OCI-M1 (cell line): Measurements from ENCODE around the gene GNG13.

Experiments
- DNase-seq: peaks from one replicate; lab custom pipeline; 2025; lab: John Stamatoyannopoulos, UW

The GNG13 gene

DNA sequence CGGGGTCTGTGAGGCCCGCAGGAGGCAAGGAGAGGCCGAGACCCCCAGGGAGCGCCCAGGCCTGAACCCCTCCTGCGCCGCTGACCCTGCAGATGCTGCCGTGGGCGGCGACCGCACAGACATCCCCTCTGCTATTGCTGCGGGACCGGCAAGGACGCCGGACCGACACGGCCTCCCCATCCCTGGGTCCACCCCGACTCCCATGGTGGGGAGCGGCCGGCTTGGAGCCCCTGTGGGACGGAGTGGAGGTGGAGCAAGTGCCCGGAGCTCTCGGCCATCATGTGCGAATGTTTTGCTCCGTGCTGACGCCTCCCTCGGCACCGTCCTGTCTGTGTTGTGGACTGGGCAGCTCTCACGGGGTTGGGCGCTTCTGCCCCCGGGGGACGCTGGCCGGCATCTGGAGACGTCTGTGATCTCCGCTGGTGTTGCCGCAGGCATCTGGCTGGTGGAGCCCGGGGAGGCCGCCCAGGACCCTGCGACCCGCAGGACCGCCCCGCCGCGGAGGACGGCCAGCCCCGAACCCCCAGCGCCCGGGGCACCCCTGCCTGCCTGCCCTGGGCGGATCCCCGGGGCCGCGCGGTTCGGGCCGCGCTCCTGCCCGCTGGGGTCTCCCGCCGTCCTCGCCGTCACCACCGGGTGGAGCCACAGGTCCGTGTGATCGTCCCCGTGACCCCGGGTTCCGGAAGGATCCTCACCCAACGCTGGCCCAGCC, 12.8 kb upstream of the GNG13 start:
- peak; percentile 4 for DNase-seq

DNA sequence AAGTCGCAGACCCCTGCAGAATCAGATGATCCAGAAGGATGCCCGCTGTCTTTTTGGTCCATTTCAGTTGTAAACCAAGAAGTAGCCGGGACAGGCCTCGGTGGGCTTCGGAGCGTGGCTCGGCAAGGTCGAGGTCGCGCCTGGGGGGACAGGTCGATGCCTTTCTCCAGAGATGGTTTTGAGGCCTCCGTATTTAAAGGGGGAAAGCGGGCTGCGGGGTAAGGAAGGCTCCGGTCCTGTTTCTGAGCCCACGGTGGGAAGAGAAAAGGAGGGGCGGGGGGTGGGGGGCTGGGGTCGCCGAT, 7.5 kb upstream of the GNG13 start:
- no peak for DNase-seq

DNA sequence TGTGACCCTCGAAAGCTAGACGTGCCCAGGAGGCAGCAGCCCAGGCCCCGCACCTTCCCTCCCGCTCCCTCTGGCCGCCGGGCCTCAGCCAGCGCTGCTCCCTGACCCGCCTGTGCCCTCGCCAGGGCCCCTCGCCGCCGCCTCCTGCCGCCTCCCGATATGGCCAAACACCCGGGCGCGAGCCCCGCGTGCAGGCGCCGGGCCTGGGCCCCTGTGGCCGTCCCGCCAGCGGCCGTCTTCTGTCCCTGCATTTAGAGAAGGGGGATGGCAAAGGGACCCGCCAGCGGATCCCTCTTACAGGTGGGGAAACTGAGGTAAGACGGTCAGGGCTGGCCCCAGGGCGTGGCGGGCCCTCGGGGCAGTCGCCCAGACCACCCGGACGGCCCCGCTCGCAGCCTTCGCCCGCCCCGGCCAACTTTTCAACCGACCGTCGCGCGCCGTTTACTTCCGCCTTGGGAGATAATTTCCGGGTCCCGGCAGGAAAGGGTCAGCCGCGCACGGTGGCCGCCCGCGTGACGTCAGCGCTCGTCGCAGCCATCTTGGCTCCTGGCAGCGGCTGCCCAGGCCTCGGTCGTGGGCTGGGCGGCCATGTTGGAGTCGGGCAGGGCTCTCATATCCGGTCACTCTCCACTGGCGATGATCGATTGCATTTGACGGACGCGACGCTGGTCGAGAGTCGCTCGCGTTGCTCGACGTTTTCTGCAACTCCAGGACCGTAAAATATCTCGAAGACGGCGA, 7.0 kb upstream of the GNG13 start:
- DNase-seq: peak; percentile 83

DNA sequence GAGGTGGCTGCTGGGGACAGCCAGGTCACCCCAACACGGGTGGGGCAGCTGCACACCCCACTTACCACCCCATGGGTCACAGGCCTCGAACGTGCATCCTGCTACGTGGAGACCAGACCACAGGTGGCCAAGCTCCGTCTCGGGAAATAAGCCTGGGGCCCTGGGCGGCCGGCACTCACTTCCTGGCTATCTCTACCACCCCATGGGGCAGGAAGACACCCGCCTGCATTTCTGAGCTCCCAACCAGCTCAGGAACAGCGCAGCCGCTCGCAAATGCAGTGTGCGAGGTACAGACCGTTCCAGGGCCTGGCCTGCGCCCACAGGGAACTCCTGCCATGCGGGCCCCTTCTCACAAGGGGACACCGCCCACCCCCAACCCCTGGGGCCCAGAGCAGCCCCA, 4.9 kb upstream of the GNG13 start:
- DNase-seq: no peak

DNA sequence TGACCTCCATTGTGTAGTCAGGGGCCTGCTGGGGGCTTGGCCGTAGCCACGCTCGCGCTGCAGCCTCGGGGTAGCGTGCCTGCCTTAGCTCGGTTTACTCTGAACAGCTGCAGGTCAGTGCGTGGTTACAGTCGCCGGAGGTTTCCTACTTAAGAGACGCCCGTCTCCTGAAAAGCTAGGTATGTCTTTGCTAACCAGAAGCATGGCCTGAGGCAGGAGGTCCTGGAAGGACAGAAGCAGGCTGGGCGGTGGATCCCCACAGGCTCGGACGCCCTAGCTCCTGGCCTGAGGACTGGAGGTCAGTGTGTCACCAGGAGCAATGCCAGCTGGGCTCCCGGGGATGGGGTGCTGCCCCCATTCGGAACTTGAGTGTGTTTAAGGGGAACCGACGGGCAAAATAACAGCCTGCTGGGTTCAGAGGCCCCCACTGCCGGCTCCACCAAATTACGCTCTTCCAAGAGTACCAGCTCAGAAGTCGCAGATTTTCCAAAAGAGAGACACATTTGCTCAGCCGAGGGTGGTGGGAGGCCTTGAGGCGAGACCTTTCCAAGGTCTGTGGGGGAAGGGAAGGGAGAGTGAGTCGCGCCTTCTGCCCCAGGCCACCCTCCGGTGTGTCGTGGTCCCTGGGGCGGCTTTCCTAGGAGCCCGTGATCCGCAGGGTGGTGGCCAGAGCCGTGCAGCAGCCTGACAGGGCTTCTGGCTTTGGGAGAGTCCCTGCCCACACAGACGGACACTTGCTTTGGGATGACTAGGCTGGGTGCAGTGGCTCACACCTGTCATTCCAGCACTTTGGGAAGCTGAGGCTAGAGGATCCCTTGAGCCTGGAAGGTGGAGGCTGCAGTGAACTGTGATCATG, 3.9 kb upstream of the GNG13 start:
- no peak for DNase-seq

DNA sequence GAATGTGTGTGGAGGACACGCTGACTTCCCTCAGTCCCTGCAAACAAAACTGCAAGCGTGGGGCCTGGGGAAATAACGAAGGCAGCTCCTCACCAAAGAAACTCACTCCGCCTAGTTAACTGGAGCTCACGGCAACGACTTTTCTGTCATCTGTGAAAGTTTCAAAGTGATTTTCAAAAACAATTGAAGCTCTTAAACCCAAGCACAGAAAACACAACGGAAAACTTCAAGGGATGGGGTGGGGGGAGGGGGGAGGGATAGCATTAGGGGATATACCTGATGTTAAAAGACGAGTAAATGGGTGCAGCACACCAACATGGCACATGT, 3.2 kb upstream of the GNG13 start:
- no peak for DNase-seq

DNA sequence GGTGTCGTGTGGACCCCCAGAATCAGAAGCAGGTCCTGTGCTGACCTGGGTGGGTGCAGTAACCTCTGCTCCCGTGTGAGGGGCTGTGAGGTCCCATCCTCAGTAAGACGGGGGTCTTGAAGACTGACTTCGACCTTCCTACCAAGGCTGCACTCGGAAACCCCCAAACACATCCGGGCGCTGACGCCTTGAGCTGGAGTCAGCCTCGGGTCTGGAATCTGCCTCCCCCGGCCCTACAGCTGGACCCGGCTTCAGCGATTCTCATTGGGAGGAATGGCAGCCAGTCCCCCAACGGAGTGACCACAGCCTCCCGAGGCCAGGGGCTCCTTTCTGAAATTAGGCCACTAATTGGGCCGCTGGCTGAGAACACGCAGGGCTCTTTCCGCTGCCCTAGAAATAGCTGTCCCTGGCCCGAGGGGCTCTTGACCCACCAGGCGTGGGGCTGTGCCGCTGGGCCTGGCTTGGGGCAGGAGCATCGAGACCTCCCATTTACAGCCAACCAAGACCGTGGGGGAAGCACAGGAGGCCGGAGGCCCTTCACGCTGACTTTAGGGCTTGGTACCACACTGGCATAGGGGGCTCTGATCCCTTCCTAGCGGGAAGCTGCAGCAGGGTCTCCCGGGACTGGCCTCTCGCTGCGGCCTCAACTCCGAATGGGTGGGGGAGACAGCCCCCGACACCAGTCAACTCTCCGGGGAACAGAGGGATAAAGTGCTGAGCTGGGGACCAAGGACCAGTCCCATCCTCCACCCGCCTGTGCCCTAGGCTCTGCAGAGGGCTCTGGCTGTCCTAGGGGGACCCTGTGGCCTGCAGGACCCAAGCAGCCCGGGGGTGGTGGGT, 2.6 kb upstream of the GNG13 start:
- no peak for DNase-seq

DNA sequence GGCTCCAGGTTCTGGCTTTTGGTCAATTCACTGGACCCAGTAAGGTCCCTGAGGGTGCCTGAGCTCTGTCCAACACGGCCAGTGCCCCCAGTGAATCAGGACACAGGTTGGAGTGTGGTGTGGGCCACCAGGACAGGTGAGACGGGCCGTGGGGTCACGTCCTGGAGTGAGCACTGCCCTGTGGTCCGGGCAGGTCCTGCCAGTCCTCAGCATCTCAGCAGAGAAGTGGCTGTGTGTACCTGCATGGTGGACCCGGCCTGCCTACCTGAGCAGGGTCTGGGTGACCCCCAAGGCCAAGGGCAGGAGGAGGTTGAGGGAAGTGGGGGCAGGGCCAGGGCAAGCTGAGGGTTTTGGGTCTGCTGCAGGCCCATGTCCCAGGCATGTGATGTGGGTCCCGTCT, 1.9 kb upstream of the GNG13 start:
- DNase-seq: no peak

DNA sequence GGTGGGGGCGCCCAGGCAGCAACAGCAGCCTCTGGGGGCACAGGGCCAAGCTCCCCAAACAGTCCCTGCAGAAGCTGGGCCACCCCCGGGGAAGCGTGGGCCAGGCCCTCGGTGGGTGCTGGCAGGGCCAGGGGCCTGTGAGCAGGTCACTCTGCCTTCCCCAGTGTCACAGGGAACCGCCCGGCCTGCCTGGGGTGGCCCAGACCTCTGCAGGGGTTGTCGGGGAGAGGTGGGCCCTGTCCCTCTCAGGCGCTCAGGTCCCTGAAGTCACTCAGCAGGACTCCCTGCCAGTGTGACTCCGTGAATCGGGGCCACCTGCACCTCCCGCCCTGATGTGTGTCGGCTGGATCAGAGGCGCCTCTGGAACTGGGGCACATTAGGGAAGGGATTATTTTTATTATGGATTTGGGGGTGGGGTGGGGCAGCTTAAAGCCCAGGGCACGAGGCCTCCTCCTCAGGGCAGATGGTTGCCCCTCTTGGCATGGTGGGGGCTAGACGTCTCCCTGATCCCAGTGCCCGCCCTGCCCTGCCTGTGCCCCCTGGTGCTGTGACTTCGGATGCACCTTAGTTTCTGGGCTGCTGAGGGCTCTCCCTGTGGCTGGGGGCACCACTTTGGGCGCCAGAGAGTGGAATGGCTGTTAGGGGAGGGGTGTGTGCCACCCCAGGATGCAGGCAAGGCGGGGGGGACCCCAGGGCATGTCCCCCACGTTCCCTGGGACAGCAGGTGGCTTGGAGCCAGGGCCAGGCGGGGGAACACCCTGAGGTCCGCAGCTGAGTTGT, 1.2 kb upstream of the GNG13 start:
- no peak for DNase-seq

DNA sequence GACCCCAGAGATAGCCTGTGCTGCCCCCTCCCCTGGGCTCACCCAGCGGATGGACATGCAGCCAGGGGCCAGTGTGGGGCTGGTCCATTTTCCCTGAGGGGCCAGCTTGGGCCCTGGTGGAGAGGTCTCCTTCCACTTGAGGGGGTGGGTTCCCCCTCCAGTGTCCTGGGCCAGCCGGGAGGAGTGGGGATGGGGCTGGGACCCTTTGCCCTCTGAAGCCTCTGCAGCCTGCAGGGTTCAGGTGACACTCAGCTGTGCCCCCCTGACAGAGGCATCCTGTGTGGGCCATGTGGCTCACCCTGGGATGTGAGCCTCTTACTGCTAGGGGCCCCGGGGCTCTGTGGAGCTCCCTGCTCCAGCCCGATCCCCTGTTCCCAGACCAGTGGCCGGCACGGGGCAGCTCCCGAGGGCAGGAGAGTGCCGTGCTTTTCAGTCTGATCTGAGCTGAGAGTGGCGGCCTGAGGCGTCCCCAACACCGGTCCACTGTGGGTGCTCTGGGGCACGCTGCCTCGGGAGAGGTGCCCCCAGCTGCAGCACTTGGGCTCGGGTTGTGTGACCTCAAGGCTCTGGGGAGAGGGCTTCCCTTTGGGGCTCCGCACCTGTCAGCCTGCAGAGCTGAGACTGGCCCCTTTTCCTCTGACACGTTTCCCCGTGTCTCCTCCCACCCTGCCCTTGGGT, 439 bp upstream of the GNG13 start:
- DNase-seq: no peak

DNA sequence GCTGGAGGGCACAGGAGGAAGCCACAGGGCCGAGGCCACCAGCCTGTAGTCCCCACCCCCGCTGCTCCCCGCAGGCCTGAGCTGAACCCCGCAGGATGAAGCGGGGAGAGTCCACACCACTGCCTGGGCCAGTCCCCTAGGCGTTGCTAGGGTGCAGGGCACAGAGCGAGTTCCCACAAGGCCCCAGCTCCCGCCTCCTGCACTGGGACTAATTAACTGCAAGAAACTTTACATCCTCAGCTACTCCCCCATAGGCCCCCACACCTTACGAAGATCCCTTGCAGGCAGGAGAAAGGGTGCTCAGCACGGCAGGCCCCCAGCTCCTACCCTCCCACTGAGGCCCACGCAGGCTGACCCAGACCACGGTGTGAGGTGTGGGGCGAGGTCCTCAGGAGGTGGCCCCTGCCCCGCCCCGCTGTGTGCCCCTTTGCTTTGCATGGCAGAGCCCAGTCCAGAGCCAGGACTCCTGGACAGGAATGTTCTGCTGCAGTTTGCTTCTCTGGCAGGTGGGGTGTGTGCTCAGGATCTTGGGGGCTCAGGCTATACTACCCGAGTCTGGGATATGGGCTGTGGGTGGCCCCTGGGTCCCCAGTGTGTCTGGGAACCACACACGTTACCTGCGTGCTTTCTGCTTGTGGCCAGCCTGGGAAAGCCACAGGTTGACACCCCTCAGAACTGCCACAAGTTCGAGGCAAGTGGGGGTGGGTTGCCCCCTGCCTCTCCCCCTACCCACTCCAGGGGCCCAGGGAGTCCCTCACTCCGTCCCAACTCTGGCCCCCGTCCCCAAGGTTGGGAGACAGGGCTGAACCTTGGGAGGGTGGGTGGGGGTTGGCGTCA, 1.2 kb downstream of the GNG13 start:
- no peak for DNase-seq

DNA sequence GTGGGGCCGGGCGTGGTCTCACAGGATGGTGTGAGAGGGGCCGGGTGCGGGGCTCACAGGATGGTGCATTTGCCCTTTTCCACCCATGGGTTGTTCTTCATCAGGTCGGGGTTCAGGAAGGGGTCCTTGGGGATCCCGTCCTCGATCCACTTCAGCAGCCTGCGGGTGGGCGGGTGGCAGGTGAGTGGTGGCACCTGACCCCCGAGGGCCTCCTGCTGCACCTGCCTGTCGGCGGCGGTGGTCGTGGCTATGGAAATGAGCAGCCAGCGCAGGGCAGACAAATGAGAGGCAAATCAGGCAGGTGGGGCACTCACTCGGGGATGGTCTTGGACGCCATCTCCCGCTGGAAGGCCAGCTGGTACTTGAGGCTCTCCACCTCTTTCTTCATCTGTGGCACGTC, 1.9 kb downstream of the GNG13 start:
- no peak for DNase-seq

DNA sequence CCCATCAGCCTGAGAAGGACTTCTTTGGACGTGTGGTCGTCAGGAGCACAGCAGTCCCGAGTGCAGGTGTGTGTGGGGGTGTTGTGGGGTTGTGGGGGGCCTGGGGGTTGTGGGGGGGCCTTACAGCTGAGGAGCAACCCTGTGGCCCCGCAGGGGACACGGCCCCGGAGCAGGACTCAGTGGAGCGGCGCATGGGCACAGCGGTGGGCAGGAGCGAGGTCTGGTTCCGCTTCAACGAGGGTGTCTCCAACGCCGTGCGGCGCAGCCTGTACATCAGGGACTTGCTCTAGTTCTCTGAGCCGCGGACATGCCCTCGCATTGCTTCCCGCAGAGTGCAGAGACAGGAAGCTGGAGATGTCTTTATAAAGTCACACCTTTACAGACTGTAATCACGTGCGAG, 2.8 kb downstream of the GNG13 start:
- no peak for DNase-seq

DNA sequence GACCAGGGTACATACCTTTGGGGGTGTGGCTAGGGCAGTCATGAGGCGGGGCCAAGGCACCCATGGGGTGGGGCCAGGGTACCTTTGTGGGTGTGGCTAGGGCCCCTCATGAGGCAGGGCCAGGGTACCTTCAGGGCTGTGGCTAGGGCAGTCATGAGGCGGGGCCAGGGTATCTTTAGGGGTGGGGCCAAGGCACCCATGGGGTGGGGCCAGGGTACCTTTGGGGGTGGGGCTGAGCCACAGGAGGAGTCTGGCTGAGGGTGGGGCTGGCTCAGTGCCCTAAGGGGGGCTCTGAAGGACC, 3.5 kb downstream of the GNG13 start:
- no peak for DNase-seq

DNA sequence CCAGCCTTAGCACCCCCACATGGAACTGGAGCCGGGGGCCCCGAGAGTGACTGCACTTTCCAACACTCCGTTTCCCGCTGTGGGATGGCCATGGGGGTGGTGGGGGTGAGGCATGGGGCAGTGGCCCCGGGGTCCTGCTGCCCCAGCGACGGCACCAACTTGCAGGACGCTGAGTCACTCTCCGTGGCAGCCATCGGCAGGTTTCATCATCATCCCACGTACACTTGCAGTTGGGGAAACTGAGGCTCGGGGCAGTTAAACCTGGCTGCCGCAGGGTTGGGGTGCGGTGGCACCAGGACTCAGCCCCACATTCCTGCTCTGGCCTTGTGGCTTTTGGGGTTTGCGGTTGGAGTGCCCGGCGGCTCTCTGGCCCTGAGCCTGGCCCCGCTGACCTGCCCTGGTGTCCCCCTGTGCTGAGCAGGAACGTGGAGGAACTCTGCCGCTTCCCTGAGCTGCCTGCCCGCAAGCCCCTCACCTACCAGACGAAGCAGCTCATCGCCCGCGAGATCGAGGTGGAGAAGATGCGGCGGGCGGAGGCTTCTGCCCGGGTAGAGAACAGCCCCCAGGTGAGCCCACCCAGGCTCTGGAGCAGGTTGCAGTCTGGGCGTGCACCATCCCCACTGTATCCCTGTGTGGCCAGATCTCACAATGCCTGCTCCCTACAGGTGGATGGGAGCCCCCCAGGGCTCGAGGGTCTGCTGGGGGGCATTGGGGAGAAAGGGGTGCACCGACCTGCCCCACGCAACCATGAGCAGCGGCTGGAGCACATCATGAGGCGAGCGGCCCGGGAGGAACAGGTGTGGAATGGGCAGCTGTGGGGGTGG, 4.0 kb downstream of the GNG13 start:
- no peak for DNase-seq

DNA sequence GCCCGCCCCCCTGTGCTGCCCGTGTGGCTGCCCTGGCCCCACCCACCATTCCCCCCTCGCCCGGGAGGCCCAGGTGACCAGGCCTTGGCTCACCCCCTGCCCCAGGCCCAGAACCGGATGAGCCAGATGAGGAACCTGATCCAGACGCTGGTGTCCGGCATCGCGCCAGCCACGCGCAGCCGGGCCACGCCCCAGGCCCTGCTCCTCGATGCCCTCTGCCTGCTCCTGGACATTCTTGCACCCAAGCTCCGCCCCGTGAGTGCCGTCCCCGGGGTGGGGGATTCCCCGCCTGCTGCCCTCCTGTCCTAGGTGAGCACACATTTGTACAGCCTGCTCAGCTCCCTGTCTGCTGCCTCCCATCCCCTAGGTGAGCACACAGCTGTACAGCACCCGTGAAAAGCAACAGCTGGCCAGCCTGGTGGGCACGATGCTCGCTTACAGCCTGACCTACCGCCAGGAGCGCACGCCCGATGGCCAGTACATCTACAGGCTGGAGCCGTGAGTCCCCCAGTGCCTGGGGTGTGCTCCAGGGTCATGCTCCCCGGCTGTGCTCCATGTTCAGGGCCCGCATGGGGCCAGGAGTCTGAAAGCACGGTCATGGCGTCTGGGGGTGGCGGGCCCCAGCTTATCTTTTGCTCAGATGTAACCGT, 4.8 kb downstream of the GNG13 start:
- no peak for DNase-seq

DNA sequence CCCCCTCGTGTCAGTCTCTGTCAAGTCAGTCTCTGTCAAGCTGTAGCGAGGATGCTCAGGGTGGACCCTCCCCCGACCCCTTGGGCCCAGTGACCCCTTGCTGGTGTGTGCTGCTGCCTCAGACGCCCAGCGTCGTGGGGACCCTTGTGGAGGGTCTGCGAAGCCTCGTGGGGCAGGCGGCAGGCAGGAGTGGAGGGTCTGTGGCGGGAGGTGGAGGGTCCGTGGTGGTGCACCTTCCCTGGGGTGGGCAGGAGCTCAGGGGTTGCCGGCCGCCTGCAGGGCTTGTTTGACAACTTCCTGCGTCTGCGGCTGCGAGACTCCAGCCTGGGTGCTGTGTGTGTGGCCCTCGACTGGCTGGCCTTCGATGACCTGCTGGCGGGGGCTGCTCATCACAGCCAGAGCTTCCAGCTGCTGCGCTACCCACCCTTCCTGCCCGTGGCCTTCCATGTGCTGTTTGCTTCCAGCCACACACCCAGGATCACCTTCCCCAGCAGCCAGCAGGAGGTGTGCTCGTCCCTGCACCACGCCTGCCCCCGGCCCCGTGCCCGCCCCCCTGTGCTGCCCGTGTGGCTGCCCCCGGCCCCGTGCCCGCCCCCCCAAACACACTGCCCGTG, 5.6 kb downstream of the GNG13 start:
- no peak for DNase-seq

DNA sequence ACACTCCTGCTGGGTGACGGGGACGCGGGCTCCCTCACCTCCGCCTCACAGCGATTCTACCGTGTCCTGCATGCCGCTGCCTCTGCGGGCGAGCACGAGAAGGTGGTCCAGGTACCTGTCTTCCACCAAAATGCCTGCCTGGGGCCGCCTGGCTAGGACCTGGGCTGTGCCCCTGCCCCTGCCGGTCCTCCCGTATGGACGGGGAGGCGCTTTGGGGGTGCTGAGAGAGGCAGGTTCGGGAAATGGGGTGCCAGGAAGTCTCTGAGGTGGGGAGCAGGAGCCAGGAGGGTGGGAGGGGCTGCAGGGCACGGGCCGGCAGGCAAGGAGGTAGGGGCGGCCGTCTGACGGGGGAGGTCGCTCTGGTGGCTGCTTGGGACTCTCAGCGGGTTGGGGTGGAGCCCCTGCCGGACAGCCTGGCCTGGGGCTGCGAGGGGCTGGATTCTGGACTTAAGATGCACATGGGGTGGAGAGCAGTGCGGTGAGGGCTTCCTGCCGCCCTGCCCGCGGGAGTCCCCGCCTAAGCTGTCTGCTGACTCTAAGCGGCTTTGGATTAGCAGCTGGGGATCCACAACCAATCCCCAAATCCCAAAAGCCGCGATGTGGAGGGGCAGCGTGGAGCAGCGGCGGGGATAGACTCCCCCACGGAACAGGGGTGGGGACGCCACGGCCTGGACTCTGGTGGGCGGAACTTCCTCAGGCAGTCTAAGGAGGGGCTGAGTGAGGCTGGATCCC, 6.3 kb downstream of the GNG13 start:
- DNase-seq: no peak
